NCI-H1436 treated with DMSO at 0.1 percent for 48 hours (cell line): ENCODE results near the gene POLD3.
A peak's percentile ranks its signal among the peaks of the same experiment; 100 is the strongest.
"Not testable (repeated sequence)": the region's sequence is repeated elsewhere in the genome, so short reads cannot be mapped to it uniquely, and the experiment has no call there.

Experiments used
- DNase-seq: peaks from one replicate; lab custom pipeline; 2025; lab: John Stamatoyannopoulos, UW

The POLD3 gene

DNA sequence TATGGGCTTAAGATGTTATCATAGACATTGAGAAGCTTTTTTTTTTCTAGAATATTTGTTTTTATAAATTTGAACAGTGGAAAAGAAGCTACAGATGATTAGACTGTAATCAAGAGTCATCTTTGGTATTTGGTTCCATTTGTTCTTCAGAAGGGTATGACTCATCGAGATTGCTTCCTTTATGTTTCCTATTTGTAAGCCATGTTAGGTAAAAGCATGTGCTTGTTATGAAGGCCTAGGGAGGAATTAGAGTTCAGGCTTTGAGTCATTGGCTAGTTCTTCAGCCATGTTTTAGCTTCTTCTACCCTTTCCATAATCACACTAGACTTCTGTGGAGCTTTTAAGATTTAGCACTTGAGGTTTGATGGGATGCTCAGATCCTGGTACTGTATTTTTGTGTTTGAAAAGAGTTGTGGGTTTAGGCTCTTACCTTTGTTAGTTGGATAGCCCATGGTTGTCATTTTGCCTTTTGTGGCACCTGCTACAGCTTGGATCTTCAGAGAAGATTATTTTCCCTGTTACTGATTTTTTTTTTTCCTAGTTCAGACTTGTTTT, 44.3 kb downstream of the POLD3 start:
- DNase-seq = no peak

DNA sequence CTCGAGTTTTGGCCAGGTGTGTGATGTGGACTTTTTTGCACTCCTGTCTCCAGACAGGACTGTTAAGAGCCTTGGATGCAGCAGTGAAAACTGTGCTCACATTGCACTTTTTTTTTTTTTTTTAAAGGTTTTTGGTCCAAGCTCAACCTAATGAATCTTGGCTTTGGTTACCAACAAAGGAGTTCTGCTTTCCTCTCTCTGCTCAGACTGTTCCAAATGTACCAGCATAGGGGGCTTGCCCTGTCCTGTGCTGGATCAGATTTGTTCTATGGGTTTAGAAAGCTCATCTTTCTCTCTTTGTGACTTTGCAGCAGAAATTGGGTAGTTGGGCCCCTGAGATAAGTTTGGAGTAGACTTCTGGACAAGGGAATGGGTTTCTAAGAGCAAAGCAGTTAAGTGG, 45.3 kb downstream of the POLD3 start:
- DNase-seq = no peak

DNA sequence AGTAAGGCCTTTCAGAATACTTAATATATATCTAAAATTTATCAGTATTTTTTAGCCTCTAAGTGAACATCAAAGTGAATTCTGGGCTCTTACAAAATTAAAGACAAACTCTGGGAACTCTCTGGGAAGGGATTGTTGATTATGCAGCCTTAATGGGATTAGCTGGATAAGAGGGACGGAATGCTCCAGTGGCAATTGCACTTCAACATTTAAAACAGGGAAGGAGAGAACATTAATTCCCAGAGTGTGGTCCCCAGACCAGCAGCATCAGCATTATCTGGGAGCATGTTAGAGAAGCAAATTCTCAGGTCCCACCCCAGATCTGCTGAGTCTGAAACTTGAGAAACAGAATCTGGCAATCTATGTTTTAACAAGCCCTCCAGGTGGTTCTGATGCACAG, 46.5 kb downstream of the POLD3 start:
- DNase-seq = no peak

DNA sequence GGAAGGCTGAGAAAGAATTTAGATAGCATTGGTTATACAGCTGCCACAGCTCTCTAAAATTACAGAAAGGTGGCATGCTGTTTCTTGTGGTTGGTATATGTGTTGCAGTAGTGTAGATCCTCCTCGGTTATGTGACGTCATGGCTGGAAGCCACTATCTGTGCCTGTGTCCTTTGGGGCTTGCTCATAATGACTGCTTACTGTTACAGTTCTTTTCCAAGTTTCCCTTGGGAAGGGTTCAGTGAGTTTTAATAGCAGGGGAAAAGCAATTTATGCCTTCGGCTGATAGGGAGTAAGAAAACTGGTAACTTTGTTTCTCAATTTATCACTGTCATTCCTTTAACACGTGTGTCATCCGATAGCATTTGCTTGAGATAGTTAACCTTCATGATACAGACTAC, 47.2 kb downstream of the POLD3 start:
- DNase-seq = no peak

DNA sequence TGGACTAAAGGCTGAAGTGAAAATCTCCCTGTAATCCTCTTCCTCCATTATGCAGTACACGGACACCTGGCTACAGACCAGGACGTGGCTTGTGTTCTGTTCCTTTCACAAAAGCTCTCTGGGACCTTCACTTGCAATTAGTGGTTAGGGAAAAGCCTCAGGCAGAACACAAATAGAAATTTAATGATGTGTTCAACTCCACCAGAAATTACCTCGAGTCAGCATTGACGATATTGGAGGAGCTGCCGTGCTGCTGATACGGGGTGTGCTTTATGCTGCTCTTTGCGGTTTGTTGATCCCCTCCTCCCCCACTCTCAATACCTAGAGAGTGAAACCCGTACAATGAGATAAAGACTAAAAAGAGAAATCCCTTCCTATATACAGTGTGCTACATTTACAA, 48.9 kb downstream of the POLD3 start:
- peak; percentile 42 for DNase-seq

DNA sequence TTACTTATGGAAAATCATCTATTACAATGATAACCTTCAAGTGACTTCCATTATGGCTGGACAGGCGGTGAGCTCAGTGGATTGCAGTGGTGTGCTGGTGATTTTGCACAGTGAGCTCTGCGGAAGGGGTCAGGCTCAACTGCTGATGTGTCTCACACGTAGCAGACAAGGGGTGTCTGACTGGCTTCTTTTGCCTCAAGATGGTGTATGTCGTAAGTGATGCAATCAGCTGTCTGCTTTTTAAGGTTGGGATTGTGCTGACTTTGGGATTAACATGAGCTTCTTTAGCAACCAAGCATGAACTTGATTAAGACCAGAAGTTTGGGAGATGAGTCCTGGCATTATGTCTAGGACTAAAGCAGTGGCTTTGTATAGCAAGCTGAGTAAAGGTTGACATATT, 49.5 kb downstream of the POLD3 start:
- DNase-seq = no peak

DNA sequence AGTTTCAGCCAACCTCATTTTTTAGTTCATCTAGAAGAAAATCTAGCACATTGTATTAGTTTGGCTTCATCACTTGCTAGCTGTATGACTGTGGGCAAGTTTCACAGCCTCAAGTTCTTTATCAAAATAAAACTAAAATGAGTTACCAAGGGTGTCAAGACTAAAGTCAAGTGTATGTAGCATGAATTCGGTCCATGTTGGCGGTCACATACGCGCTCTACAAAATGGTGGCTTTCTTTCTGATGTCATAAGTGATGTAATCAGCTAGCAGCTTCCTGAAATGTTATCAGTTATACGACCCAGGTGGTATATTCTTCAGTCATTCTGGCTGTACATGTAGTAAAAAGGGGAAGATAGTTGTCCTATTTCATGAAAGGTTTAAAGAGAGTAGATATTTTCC, 50.5 kb downstream of the POLD3 start:
- DNase-seq = no peak

DNA sequence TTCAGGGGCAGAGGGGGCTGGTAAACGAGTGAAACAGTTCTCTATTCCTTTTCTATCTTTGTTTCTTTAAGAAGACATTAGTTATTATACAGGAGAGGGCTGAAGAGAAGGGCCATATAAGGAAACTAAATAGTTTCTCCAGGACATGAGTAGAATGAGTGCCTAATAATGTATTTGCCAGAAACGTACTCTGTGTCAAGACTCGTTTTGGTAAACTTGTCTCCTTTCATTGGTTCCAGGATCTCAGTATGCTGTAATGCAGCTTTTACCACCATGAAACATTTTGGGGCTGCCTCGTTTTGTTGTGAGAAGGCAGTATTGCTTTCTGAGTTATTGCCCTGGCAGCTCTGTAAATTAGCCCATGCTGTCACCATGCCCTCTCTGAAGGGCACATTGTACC, 51.7 kb downstream of the POLD3 start:
- DNase-seq = no peak

DNA sequence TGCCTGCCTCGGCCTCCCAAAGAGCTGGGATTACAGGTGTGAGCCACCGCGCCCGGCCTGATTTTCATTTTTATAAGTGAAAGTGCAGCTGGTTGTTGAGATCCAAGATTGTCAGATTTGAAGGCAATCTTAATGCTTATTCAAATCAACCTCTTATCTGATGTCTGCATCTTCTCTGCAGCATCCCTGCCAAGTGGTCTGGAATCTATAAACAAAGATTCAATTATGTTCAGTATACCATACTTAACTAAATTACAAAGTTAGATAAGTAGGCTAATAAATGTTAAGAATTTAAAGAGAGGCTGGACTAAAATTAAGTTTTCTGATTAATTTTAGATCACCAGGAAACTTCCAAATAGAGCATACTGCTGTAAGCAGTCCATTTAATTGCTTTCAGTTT, 53.8 kb downstream of the POLD3 start:
- no peak for DNase-seq

DNA sequence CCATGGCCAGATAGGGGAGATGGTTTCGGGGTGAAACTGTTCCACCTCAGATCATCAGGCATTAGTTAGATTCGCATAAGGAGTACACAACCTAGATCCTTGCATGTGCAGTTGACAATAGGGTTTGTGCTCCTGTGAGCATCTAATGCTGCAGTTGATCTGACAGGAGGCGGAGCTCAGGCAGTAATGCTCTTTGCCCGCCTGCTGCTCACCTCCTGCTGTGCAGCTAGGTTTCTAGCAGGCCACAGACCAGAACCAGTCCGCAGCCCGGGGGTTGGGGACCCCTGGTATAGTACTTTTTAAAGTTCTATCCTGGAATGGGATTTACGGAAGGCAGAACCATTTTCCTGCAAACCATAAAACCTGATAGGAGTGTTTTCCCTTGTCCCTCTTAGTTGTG, 54.6 kb downstream of the POLD3 start:
- DNase-seq = no peak

DNA sequence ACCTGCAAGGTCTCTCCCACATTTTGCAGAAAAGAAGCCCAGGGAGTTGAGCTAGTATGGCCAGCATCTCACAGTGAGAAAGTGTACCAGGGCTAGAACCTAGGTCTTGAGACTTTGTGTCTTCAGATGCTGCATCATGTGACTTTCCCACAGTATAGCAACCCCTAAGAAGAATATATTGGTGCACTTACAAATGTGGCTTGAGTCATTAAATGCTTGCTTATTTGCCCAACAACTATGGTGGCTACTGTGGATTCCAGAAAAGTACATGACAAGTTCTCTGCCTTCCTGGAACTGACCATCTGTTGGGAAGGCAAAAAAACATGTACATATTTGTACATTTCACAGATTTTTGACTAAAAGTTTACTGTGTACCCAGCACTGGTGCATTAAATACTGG, 55.0 kb downstream of the POLD3 start:
- DNase-seq = no peak

DNA sequence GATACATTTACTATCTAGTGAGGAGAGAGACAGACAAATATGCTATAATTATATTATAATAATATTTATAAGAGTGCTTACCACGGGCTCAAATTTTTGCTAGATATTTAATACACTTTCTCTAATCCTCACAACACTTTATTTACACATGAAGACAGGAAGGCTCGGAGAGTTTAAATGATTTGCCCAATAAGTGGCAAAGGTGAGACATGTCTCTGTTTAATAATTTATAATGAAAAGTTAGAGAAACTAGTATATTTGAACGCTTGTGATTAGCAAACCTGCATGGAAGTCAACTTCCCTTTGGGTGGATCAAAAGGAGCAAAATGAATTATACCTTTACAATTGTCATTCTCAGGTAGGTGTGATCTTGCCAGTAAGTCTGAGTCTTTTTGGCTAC, 55.4 kb downstream of the POLD3 start:
- DNase-seq = no peak

DNA sequence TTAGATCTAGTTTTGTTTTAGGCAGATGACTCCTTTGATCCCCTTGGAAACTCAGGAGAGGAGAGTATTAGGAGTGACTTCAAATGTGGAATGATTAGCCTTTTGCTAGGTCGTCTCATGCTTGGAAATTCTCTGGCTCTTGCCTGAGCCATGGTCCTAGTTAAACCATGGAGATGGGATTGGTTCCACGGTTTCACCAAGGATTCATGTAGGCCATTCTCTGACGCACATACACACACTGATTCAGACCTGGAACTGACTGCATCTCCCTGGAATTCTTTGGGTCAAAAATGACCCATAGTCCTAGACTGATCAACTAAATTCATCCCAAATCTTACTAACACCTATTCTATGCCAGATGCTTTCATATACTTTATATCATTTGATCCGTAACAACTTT, 56.5 kb downstream of the POLD3 start:
- DNase-seq = no peak

DNA sequence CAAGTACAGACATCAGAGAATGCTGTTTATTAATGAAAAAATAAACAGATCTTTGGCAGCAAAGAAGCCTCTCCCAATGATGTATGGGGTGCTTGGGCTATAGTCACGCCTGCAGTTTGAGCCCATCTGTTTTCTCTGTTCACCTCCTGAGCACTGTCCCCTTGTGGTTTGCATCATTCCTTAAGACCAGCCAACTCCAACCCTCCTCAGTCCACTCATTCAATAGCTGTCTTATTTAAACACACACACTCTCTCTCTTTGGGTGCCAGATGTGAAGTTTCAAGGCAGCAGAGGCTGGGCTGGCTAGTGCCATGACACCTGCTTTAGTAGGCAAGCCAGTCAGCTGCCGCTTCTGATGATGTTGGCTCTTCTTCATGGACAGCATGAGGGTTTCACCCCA, 58.1 kb downstream of the POLD3 start:
- no peak for DNase-seq

DNA sequence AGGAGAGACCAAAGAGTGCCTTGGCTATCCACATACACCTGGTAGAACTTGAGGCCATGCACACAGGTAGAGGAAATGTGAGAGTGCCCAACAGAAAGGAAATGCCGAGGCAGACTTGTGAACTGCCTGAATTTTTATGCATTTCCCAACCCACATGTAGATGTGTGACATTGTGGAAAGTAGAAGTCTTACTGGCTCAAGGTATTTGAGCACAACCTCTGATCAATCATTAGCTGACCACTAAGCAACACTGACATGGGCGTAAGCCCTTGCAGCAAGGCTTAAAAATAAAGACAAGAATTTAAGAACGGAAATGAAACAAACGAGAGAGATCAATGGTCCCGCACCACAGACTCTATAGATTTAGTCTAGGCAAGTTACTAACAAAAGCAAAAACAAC, 62.6 kb downstream of the POLD3 start:
- DNase-seq = no peak

DNA sequence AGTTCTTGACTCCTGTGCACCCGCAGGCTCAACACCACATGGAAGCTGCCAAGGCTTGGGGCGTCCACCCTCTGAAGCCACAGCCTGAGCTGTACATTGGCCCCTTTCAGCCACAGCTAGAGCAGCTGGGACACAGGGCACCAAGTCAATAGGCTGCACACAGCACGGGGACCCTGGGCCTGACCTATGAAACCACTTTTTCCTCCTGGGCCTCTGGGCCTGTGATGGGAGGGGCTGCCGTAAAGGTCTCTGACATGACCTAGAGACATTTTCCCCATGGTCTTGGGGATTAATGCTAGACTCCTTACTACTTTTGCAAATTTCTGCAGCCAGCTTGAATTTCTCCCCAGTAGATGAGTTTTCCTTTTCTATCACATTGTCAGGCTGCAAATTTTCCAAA, 66.7 kb downstream of the POLD3 start:
- DNase-seq = not testable (repeated sequence)

DNA sequence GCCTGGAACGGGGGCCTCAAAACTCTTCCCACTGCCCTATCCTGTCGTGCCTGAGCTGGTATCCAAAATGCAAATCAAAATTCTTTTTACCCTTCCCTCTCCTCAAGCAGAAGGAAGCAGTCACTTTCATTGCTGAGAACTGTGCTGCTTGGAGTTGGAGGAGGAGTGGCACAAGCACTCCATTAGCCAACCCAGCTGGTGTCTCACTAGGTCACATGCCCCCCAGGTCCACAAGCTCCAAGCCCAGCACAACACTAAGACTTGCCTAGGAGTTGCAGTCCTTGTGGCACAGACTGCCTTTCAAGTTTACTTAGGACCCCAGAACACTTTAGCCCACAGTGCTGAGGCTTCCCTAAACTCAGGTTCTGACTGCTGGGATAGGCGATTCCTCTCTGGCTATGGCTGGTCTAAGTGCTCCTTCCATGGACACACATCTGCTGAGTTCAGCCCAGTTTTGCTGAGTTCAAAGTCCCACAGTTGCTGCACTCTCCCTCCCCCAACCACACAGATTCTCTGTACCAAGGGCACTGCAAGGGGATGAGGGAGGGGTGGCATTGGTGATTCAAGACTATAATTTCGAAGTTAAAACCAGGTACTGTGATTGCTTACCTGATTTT, 70.2 kb downstream of the POLD3 start:
- no peak for DNase-seq

DNA sequence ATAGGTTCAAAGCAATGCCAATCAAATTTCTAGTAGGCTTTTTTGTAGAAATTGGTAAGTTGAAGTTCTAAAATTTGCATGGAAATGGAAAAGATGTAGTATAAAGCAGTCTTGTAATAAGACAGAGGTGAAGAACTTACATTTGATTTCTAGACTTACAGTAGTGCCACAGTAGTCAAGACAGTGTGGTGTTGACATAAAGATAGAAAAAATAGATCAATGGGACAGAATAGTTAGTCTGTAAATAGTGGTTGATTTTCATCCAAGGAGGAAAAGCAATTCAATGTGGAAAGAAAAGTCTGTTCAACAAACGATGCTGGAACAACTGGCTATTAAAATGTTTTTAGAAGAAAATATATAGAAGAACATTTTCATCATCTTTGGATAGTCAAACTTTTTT, 70.9 kb downstream of the POLD3 start:
- no peak for DNase-seq

DNA sequence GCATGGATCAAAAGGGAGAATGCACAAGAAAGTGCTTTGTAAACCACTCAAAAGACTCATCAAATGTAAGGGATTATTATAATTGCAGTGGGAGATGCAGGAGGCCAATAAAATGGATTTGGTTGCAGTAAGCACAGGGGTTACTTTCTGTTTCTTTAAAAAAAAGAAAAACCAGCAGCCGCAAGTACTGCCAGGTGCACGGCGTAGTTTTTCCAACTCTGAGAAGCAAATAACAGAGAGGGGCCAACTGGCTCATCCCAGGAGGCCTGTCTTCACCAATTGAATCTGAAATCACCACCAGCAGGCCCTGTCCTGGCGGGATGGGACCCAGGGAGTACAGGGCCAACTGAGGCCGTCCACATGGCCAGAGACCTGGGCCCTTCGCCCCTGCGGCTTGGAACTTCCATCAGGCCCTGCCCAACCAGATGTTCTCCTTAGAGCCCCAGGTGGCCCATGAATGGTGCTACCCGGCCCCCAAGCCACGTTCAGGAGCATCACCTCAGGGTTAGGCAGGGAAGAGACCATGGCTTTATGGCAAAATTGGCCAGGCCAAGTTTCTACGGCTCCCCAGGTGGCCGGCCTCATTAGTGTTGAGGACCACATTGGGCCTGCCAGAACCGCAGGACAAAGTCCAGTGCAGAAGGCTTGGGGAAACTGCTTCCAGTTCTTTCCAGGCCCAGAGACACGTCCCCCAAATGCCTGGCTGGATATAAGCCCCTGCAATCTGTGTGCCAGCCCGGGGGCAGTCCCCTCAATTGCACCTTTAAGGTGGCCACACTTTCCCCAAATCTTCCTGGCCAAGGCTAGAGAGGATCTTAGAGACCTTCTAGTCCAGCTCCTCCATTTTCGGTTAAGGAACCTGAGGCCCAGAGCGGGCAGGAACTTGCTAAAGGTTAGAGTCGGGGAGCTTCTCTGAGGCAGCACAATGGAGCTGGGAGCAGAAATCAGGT, 77.1 kb downstream of the POLD3 start:
- DNase-seq = no peak

DNA sequence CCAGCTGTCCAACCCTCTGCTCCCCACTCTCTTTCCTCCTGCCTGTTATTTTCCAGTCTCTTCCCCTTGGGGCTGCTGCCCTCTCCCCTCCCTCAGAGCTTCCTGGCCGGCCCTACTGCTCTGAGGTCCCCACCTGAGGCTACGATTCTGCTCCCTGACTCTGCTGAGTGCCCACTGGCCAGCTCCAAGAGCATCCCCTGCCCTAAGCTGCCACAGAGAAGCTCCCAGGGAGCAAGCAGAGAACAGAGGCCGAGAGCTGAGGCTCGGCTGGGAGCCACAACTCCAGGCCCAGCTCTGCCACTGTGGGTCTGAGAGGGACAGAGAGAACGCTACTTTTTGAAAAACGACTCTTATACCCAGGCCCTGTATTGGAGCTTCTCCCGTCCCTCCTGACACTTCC, 77.8 kb downstream of the POLD3 start:
- DNase-seq = no peak

DNA sequence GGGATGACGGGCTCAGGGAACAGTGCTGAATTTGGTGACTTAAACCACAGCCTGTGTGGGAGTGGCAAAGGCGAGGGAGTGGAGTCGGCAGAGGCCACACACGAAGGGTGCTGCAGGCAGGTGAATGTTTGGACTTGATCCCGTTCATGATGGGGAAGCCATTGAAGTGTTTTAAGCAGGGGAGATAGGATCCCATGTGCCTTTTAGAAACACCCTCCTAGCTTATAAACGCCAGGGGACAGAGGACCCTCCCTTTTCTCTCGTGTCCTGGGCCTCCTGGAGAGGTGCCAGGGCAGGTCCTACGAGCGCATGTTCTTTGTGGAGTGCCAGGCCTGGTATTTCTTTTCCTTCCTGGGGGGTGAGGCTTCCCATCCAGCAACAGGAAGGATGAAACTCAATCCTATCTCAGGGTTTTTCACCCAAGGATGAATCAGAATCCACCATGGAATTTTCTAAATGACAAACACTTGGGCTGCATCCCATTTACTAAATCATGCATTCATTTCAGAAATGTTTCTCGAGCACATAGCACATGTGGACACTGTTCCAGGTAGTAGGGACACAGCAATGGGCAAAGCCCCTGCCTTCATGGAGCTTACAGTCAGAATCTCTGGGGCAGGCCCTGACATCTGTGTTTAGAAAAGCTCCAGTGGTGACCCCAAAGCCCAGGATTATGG, 79.3 kb downstream of the POLD3 start:
- no peak for DNase-seq

DNA sequence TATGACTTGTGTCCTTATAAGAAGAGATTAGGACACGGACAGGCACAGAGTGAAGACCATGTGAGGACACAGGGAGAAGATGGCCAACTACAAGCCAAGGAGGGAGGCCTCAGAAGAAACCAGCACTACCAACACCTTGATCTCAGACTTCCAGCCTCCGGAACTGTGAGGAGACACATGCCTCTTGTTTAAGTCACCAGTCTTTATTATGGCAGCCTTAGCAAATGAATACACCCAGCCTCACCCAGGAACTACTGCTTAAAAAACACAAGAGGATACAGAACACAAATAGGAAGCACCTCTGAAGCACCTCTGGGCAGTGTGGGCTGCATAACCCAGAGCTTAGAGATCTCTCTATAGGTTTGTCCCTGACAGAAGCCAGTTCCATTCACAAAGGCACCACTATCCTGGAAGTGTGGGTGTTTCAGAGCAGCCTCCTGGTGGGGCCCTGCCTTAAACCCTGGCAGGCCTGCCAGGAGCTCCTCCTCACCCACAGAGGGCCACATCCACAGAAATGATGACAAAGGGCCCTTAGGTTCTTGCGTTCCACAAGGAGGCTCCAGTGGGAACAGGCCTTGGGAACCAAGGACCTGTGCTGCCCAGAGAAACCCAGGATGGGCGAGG, 80.1 kb downstream of the POLD3 start:
- DNase-seq = no peak
